HG03045 (cell line): ENCODE data around the gene CCNYL1.
A peak's percentile ranks its signal among the peaks of the same experiment; 100 is the strongest.
"Not testable (repeated sequence)": the region's sequence is repeated elsewhere in the genome, so short reads cannot be mapped to it uniquely, and the experiment has no call there.

ENCODE experiments used
- ATAC-seq: cut with Tn5 transposase; IDR thresholded peaks from one replicate; pipeline ENCODE4 v1.9.1; 2021; ENCODE audit warnings: mild to moderate bottlenecking, moderate library complexity; ENCODE audit not compliant: unreplicated experiment

CCNYL1 gene

GRCh38 chr2:207710814-207711740, at the start of gene CCNYL1:
CCNYL1 (plus strand) TSS chr2:207711640; CDS start chr2:207711897, 257 bp downstream.
- peak; percentile 97 for ATAC-seq

GRCh38 chr2:207662203-207662602, 49.2 kb upstream of the CCNYL1 start:
- peak; percentile 95 for ATAC-seq

GRCh38 chr2:207663870-207664545, 47.4 kb upstream of the CCNYL1 start:
- ATAC-seq, result no peak

GRCh38 chr2:207670887-207671286, 40.6 kb upstream of the CCNYL1 start:
- no peak for ATAC-seq

- no peak for ATAC-seq
These were observed 38.0 kb upstream of the CCNYL1 start for GRCh38 chr2:207673431-207673830.

GRCh38 chr2:207674266-207674774, 37.1 kb upstream of the CCNYL1 start:
- no peak for ATAC-seq

- no peak for ATAC-seq
These were observed 36.6 kb upstream of the CCNYL1 start for GRCh38 chr2:207674826-207675225.

- no peak for ATAC-seq
These were observed 34.5 kb upstream of the CCNYL1 start for GRCh38 chr2:207676827-207677354.

- ATAC-seq, result no peak
These were observed 30.0 kb upstream of the CCNYL1 start for GRCh38 chr2:207681431-207681830.

GRCh38 chr2:207682557-207682956, 28.9 kb upstream of the CCNYL1 start:
- ATAC-seq, result no peak

- no peak for ATAC-seq
These were observed 28.0 kb upstream of the CCNYL1 start for GRCh38 chr2:207683438-207683837.

- no peak for ATAC-seq
These were observed 27.4 kb upstream of the CCNYL1 start for GRCh38 chr2:207683879-207684627.

- ATAC-seq, result no peak
These were observed 24.6 kb upstream of the CCNYL1 start for GRCh38 chr2:207686812-207687211.

GRCh38 chr2:207688597-207688996, 22.8 kb upstream of the CCNYL1 start:
- no peak for ATAC-seq

GRCh38 chr2:207690845-207691461, 20.5 kb upstream of the CCNYL1 start:
- ATAC-seq, result not testable (repeated sequence)

- ATAC-seq, result peak; percentile 52
These were observed 19.0 kb upstream of the CCNYL1 start for GRCh38 chr2:207692206-207693065.

GRCh38 chr2:207693641-207694249, 17.7 kb upstream of the CCNYL1 start:
- no peak for ATAC-seq

GRCh38 chr2:207694811-207695281, 16.6 kb upstream of the CCNYL1 start:
- ATAC-seq, result no peak

GRCh38 chr2:207695293-207695692, 16.1 kb upstream of the CCNYL1 start:
- ATAC-seq, result no peak
